T-cell (primary cell): ENCODE measurements around the gene TRIM26. TPM values are rescaled to one million over a fixed set of nuclear protein-coding genes. Genes with fewer than 3 reads are reported as not detected.
"Not testable (repeated sequence)": the region's sequence is repeated elsewhere in the genome, so short reads cannot be mapped to it uniquely, and the experiment has no call there.

Experiments
- ATAC-seq, 4 experiments: fragments of 200-7000 bp in 3 of 4; fragments of 150-1000 bp in 1 of 4; cut with Tn5 transposase; replicated peaks in 1 of 4; 1 replicate in 3 of 4; 2 replicates in 1 of 4; pipeline ENCODE4 v1.10.0; 2021; ENCODE audit warnings: moderate library complexity in 3 of 4, mild to moderate bottlenecking in 2 of 4, moderate number of reproducible peaks in 1 of 4
- CTCF ChIA-PET, 2 donors: fragments of 300-600 bp; sonication (Branson Sonifier 250); formaldehyde crosslinking; loops; one replicate each; lab custom pipeline; 2022; ENCODE audit warnings: antibody characterized with exemption in 2 of 2; lab: Charles Lee
- POLR2A ChIA-PET, 2 donors: fragments of 300-600 bp; sonication (Branson Sonifier 250); formaldehyde crosslinking; loops; one replicate each; lab custom pipeline; 2022; ENCODE audit warnings: antibody characterized with exemption in 2 of 2; lab: Charles Lee
- DNase-seq, 35 experiments: peaks; one replicate each; pipeline versions ENCODE4 v3.0.0 to v3.0.0-alpha.2; 2013 to 2023
- H3K27ac ChIP-seq: one replicate; pipeline ENCODE4 v1.5.1; 2013; ENCODE audit warnings: low read length
- H3K27me3 ChIP-seq, 2 experiments: replicated peaks in 1 of 2; 1 replicate in 1 of 2; 2 replicates in 1 of 2; pipeline versions ENCODE4 v1.6.1 to v1.7.0; 2013; ENCODE audit warnings: low read length in 1 of 2, mixed read lengths in 1 of 2; ENCODE audit not compliant: control insufficient read depth in 2 of 2, insufficient read depth in 2 of 2; ENCODE audit errors: extremely low read depth in 1 of 2
- H3K36me3 ChIP-seq, 2 donors: 1 replicate in 1 of 2; 2 replicates in 1 of 2; pipeline versions ENCODE4 v1.6.1 to v1.7.0; 2013; ENCODE audit warnings: low read length in 1 of 2; ENCODE audit not compliant: control insufficient read depth in 2 of 2, insufficient read depth in 1 of 2; ENCODE audit errors: extremely low read depth in 1 of 2
- H3K4me1 ChIP-seq, 2 experiments: 1 replicate in 1 of 2; 2 replicates in 1 of 2; pipeline versions ENCODE4 v1.6.1 to v1.7.0; 2013; ENCODE audit warnings: low read length in 2 of 2, mixed read lengths in 1 of 2; ENCODE audit not compliant: insufficient read depth in 2 of 2, control insufficient read depth in 1 of 2; ENCODE audit errors: extremely low read depth in 1 of 2
- H3K4me3 ChIP-seq, 2 donors: 1 replicate in 1 of 2; 2 replicates in 1 of 2; pipeline versions ENCODE4 v1.5.1 to v1.7.0; 2013; ENCODE audit warnings: mild to moderate bottlenecking in 2 of 2, low read length in 1 of 2, moderate library complexity in 1 of 2; ENCODE audit not compliant: control insufficient read depth in 1 of 2; ENCODE audit errors: extremely low read depth in 1 of 2
- H3K9me3 ChIP-seq: 2 replicates; pipeline ENCODE4 v1.7.0; 2013
- H3K27ac Mint-ChIP-seq, 2 donors: one replicate each; pipeline ENCODE4 v1.8.0; 2020 to 2021; ENCODE audit warnings: mild to moderate bottlenecking in 2 of 2, mixed read lengths in 2 of 2
- H3K27me3 Mint-ChIP-seq, 2 donors: one replicate each; pipeline ENCODE4 v1.8.0; 2021 to 2022; ENCODE audit warnings: mixed read lengths in 2 of 2
- H3K36me3 Mint-ChIP-seq: one replicate; pipeline ENCODE4 v1.8.0; 2021; ENCODE audit warnings: mixed read lengths
- H3K4me1 Mint-ChIP-seq, 3 donors: one replicate each; pipeline ENCODE4 v1.8.0; 2020 to 2022; ENCODE audit warnings: mixed read lengths in 3 of 3, mild to moderate bottlenecking in 1 of 3
- H3K4me3 Mint-ChIP-seq, 3 donors: one replicate each; pipeline ENCODE4 v1.8.0; 2020 to 2022; ENCODE audit warnings: mild to moderate bottlenecking in 3 of 3, mixed read lengths in 3 of 3, moderate library complexity in 3 of 3
- H3K9me3 Mint-ChIP-seq, 3 donors: one replicate each; pipeline ENCODE4 v1.8.0; 2020 to 2022; ENCODE audit warnings: mixed read lengths in 3 of 3
- WGBS: methylation state at CpG from one replicate; pipeline ENCODE4 v1.1.5; 2013; ENCODE audit warnings: missing lambda C conversion rate; ENCODE audit not compliant: insufficient coverage; 5-methylcytosine and 5-hydroxymethylcytosine counted together
- total RNA-seq, 35 experiments: library from RNA in 6 of 35; stranded (reverse) in 6 of 35; fragments of 120-200 nt in 1 of 35; gene quantifications; one replicate each; pipeline versions ENCODE4 v1.2.1 to v1.2.4 and lab custom pipeline; 2013 to 2026

TRIM26 gene
- total RNA-seq, 5 donors from 2014 or later (not counting 1 experiment from before 2014, with no cell fraction given), result 46.4 to 57.4 (median 54.1) TPM

GRCh38 chr6:30223339-30223738 lies 10.1 kb upstream of the TRIM26 start:
- DNase-seq (no peak), ATAC-seq (no peak)
- Histone ChIP-seq H3K4me3 (no peak overlapping the region), H3K4me1 (peaks cover 0 to 14% of the 10 kb centered on the region in 2 experiments), H3K27me3 (peaks cover 0 to 4% of the 10 kb centered on the region in 2 experiments), H3K27ac (no peak overlapping the region), H3K36me3 (no peaks in the 10 kb centered on the region), H3K9me3 (peaks cover 4% of the 10 kb centered on the region)
- H3K27ac Mint-ChIP-seq, result no peak overlapping the region
- ChIA-PET CTCF (interaction anchor here in 1 of 2 donors (1.5 kb wide), 1 partner anchor 94 kb away, joined by 4 read pairs; no protein-coding TSS in a partner anchor), POLR2A (interaction anchor here in 1 of 2 donors (0.7 kb wide), 1 partner anchor 647 kb away, joined by 4 read pairs; no protein-coding TSS in a partner anchor)
- no peak overlapping the region for H3K4me3 Mint-ChIP-seq
- H3K4me1 Mint-ChIP-seq, result peaks cover 9 to 19% (median 18%) of the 10 kb centered on the region in 3 donors
- H3K9me3 Mint-ChIP-seq, result peaks cover 5 to 14% (median 5%) of the 10 kb centered on the region in 3 donors
- peaks cover 7% of the 10 kb centered on the region for H3K36me3 Mint-ChIP-seq
- no CpG with 5 or more reads among the region's 1 CpG for WGBS
- peaks cover 0 to 15% of the 10 kb centered on the region in 2 donors for H3K27me3 Mint-ChIP-seq

- DNase-seq, H3K36me3 Mint-ChIP-seq, H3K4me1 Mint-ChIP-seq, H3K27ac ChIP-seq, ATAC-seq, H3K36me3 ChIP-seq, H3K4me3 Mint-ChIP-seq, H3K9me3 ChIP-seq, POLR2A ChIA-PET, H3K4me3 ChIP-seq, CTCF ChIA-PET, H3K27ac Mint-ChIP-seq, H3K27me3 ChIP-seq, H3K4me1 ChIP-seq: not testable (repeated sequence)
- WGBS, result 90% methylated on average over 22 of the region's 23 CpGs
- Mint-ChIP-seq H3K9me3 (peaks cover 5 to 14% (median 5%) of the 10 kb centered on the region in 3 donors), H3K27me3 (peaks cover 0 to 15% of the 10 kb centered on the region in 2 donors)
Observed at GRCh38 chr6:30221956-30222355, 8.8 kb upstream of the TRIM26 start.

- CTCF ChIA-PET, result interaction anchor here in 1 of 2 donors (0.6 to 1.2 kb wide), 3 partner anchors 9 to 18 kb away, joined by 3 to 9 read pairs (median 6); no protein-coding TSS in a partner anchor
- H3K36me3 Mint-ChIP-seq, H3K36me3 ChIP-seq, H3K27me3 ChIP-seq, H3K4me1 Mint-ChIP-seq, H3K9me3 ChIP-seq, ATAC-seq, POLR2A ChIA-PET, H3K4me3 Mint-ChIP-seq, H3K4me1 ChIP-seq, H3K27ac Mint-ChIP-seq, DNase-seq, H3K4me3 ChIP-seq, H3K27ac ChIP-seq: not testable (repeated sequence)
- Mint-ChIP-seq H3K27me3 (peaks cover 0 to 13% of the 10 kb centered on the region in 2 donors), H3K9me3 (peaks cover 5 to 14% (median 5%) of the 10 kb centered on the region in 3 donors)
- WGBS, result 100% methylated on average over 1 of the region's 6 CpGs
Observed at GRCh38 chr6:30221395-30221794, 8.2 kb upstream of the TRIM26 start.

- Mint-ChIP-seq H3K27ac (peak overlapping the region; percentile 66 to 68), H3K27me3 (peaks cover 0 to 4% of the 10 kb centered on the region in 2 donors), H3K9me3 (peaks cover 5 to 14% (median 5%) of the 10 kb centered on the region in 3 donors), H3K4me1 (peaks cover 14 to 20% (median 16%) of the 10 kb centered on the region in 3 donors), H3K4me3 (no peak overlapping the region), H3K36me3 (peaks cover 7% of the 10 kb centered on the region)
- no peak overlapping the region for H3K4me3 ChIP-seq
- H3K9me3 ChIP-seq, result no peaks in the 10 kb centered on the region
- no CpG with 5 or more reads among the region's 1 CpG for WGBS
- POLR2A ChIA-PET, result no interaction called here
- H3K27ac ChIP-seq, result no peak overlapping the region
- ATAC-seq (peak in 3 of 4 experiments; percentile 62 to 70 (median 69)), DNase-seq (peak in 26 of 35 experiments; percentile 12 to 78 (median 33))
- CTCF ChIA-PET, result interaction anchor here in 1 of 2 donors (0.6 to 1.4 kb wide), 9 partner anchors 8 to 180 kb away, joined by 3 to 4 read pairs (median 3); no protein-coding TSS in a partner anchor
- H3K27me3 ChIP-seq, result no peaks in the 10 kb centered on the region
- peaks cover 0 to 10% of the 10 kb centered on the region in 2 experiments for H3K4me1 ChIP-seq
- H3K36me3 ChIP-seq, result no peaks in the 10 kb centered on the region
Observed at GRCh38 chr6:30219244-30219643, 6.0 kb upstream of the TRIM26 start.

- peaks cover 15 to 21% of the 10 kb centered on the region in 2 experiments for H3K4me1 ChIP-seq
- no peak for ATAC-seq
- no peaks in the 10 kb centered on the region for H3K9me3 ChIP-seq
- peak overlapping the region in 1 of 3 donors; percentile 88 for H3K4me3 Mint-ChIP-seq
- no peaks in the 10 kb centered on the region for H3K27me3 Mint-ChIP-seq
- ChIA-PET POLR2A (interaction anchor here in 1 of 2 donors (0.5 kb wide), 1 partner anchor 1321 kb away, joined by 3 read pairs; no protein-coding TSS in a partner anchor), CTCF (interaction anchor here (0.6 to 1.1 kb wide), 3 partner anchors 110 to 300 kb away, joined by 3 to 5 read pairs (median 4); no protein-coding TSS in a partner anchor)
- H3K27ac Mint-ChIP-seq, result peak overlapping the region; percentile 19 to 68
- no peak overlapping the region for H3K4me3 ChIP-seq
- H3K36me3 Mint-ChIP-seq, result no peaks in the 10 kb centered on the region
- no peaks in the 10 kb centered on the region for H3K9me3 Mint-ChIP-seq
- H3K27me3 ChIP-seq, result no peaks in the 10 kb centered on the region
- H3K27ac ChIP-seq, result no peak overlapping the region
- whole genome bisulfite sequencing, result 73% methylated on average over 2 of the region's 3 CpGs
- H3K36me3 ChIP-seq, result no peaks in the 10 kb centered on the region
- peaks cover 33 to 40% (median 34%) of the 10 kb centered on the region in 3 donors for H3K4me1 Mint-ChIP-seq
- no peak for DNase-seq
Observed at GRCh38 chr6:30216096-30216495, 2.9 kb upstream of the TRIM26 start.

GRCh38 chr6:30214657-30214982 lies 1.4 kb upstream of the TRIM26 start:
- POLR2A ChIA-PET, result interaction anchor here (0.5 to 1.2 kb wide), 4 partner anchors 9 to 302 kb away, joined by 3 to 5 read pairs (median 4); no protein-coding TSS in a partner anchor
- H3K36me3 Mint-ChIP-seq, result no peaks in the 10 kb centered on the region

More at GRCh38 chr6:30214657-30214982, 1.4 kb upstream of the TRIM26 start:
- DNase-seq (no peak), ATAC-seq (no peak)
- WGBS, result no CpG with 5 or more reads among the region's 14 CpGs
- no peaks in the 10 kb centered on the region for H3K9me3 ChIP-seq
- peaks cover 22 to 30% of the 10 kb centered on the region in 2 experiments for H3K4me1 ChIP-seq
- peaks cover 46 to 54% (median 46%) of the 10 kb centered on the region in 3 donors for H3K4me1 Mint-ChIP-seq
- peak overlapping the region; percentile 99 for H3K27ac ChIP-seq
- CTCF ChIA-PET, result interaction anchor here in 1 of 2 donors (0.5 to 1.0 kb wide), 2 partner anchors 126 to 236 kb away, joined by 3 to 4 read pairs; no protein-coding TSS in a partner anchor
- no peaks in the 10 kb centered on the region for H3K36me3 ChIP-seq
- no peaks in the 10 kb centered on the region for H3K27me3 ChIP-seq
- H3K27me3 Mint-ChIP-seq, result no peaks in the 10 kb centered on the region
- peak overlapping the region; percentile 96 to 99 for H3K27ac Mint-ChIP-seq
- H3K4me3 Mint-ChIP-seq, result peak overlapping the region; percentile 88 to 99 (median 96)
- H3K9me3 Mint-ChIP-seq, result no peaks in the 10 kb centered on the region
- H3K4me3 ChIP-seq, result peak overlapping the region; percentile 63 to 70
